HG03045 (cell line): ENCODE measurements around the gene ACACA.
"Not testable (repeated sequence)": the region's sequence is repeated elsewhere in the genome, so short reads cannot be mapped to it uniquely, and the experiment has no call there.

Experiments
- ATAC-seq: cut with Tn5 transposase; IDR thresholded peaks from one replicate; pipeline ENCODE4 v1.9.1; 2021; ENCODE audit warnings: mild to moderate bottlenecking, moderate library complexity; ENCODE audit not compliant: unreplicated experiment

The ACACA gene

DNA sequence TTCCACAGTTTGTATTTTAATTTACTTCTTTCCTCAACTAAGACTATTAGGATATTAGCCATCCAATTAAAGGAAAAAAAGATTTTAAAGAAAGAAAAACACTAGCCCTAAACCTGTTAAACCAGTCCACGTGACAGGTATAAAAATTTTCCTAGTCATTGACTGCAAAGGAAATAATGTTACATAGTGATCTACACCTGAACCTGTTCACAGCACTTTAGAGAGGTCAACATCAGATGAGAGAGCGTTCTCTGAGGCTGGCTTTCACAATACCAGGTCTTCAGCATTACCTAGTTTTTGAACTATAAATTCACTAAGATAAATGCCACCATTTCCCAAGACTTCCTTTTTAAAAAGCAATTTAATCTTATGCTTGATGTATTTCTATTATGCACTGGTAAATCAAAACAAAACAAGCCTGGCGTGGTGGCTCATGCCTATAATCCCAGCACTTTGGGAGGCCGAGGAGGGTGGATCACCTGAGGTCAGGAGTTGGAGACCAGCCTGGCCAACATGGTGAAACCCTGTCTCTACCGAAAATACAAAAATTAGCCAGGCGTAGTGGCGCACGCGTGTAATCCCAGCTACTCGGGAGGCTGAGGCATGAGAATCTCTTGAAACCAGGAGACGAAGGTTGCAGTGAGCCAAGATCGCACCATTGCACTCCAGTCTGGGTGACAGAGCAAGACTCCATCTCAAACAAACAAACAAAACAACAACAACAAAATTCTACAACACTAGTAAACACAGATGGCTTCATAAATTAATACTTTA is 49.7 kb downstream of the ACACA start:
- not testable (repeated sequence) for ATAC-seq

- ATAC-seq, result not testable (repeated sequence)
These were observed 59.7 kb downstream of the ACACA start for GRCh38 chr17:37346863-37347402.

DNA sequence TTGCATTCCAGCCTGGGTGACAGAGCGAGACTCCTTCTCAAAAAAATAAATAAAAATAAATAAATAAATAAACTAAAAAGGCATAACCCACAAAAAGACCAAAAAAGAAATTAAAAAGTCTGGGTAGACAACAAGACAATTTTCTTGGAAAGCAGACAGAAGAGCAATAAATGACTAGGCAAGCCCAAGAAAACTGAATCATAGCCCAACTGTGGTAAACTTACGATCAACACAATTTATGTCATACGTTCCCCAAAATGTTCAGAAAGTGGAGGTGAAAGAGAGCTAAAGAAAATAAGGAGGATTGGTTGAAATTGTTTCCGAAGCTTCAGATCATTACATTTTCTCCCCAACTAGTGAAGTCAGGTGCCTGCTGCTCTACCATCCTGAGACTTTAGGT is 62.1 kb downstream of the ACACA start:
- no peak for ATAC-seq

DNA sequence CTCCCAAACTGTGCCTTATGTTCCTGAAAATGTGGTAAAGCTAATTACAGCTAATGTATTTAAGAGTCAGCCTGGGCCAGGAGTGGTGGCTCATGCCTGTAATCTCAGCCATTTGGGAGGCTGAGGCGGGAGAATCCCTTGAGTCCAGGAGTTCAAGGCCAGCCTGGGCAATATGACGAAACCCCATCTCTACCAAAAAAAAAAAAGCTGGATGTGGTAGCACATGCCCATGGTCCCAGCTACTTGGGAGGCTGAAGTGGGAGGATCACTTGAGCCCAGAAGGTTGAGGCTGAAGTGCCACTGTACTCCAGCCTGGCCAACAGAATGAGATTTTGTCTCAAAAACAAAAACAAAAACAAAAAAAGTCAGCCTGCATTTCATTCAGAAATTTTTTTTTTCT is 64.0 kb downstream of the ACACA start:
- no peak for ATAC-seq

DNA sequence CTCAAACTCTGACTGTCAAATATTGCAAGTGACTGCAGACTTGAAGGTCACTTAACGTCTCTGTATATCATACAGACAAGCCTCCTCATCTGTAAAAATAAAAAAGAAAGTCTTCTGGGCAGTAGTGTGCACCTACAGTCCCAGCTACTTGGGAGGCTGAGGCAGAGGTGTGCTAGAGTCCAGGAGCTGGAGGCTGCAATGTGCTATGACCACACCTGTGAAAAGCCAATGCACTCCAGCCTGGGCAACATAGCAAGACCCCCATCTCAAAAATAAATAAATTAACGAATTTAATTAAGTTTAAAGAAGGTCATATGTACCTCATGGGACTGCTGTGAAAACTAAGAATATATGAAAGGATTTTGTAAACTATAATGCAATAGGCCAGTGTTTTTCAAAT is 65.8 kb downstream of the ACACA start:
- ATAC-seq, result no peak

GRCh38 chr17:37339321-37339720 is 67.3 kb downstream of the ACACA start:
- no peak for ATAC-seq

DNA sequence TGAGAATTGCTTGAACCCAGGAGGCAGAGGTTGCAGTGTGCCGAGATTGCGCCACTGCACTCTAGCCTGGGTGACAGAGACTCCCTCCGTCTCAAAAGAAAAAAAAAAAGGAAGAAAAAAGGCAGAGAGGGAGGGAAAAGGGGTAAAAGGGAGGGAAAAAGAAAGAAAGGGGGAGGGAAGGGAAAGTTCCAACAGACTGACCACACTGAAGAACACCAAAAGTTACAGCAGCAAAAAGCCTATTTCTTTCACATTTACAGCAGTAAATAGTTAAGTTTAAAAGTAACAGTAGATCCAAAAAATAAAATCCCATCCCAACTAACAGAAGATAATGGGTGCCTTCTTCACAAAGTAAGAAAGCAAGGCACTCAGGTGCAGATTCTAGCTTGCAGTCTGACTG is 67.8 kb downstream of the ACACA start:
- ATAC-seq, result no peak

DNA sequence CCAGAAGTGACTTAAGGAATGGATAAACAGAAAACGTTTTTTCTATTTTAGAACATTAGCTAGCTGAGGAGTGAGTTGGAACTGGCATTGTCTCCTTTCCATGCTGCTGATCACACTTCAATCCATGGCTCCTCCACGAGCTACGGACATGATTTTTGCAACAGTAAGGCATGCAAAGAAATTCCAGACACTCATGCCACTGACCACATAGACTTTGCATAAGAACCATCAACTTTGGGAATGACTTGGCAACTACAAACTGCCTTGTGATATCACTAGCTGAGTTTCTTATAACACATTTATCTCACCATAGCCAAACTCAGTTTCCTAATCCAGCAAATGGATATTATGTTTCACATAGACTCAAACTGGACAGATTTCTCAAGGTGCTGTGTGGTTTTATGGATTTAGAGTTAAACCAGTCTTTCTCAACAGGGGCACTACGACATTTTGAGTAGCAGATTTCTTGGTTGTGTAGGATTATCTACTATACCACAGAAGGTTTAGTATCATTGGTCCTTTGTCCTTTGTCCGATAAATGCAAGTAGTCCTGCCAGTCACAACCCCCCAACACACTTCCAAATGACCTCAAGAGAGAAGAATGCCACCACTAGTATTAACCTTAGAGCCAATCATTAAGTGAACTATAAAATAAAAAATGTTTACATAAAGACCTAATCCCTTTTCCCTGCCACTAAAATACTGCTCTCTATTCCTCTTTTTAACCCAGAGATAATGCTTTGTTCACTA is 79.1 kb downstream of the ACACA start:
- no peak for ATAC-seq

- ATAC-seq, result no peak
These were observed 83.6 kb downstream of the ACACA start for GRCh38 chr17:37322826-37323561.

DNA sequence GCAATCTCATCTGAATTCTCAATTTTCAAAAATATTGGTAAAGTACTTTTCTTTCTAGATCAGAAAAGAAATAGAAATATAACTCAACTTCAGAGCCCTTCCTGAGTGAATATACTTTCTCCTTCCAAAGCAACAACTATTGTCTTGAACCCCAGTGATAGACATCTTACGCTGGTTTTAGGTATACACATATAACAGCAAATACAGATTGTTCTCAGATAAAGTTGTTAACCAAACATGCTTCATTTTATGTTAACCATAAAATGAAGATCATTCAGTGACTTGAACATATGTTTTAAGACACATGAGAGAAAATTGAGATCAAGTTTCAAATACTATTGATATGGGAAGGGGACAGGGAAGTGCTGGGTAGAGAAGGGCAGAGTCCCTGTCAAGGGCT is 84.5 kb downstream of the ACACA start:
- no peak for ATAC-seq

- ATAC-seq, result no peak
These were observed 87.6 kb downstream of the ACACA start for GRCh38 chr17:37318931-37319594.

DNA sequence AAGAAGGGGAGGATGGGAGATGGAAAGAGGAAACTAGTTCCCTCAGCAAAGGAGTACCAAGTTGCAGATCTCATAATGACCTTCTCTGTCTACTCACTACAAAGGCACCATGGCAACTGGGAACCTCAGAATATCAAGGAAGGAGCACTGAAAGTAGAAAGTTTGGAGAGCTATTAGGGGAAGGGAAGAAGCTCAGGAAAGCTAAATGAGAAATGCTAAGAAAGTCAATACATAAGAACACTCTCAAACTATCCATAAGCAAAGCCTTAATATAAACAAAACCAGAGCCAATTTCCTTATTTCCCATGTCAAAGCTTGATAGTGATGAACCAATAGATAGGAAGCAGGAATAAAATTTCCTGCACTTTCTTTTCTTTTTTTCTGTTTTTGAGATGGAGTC is 88.8 kb downstream of the ACACA start:
- no peak for ATAC-seq

DNA sequence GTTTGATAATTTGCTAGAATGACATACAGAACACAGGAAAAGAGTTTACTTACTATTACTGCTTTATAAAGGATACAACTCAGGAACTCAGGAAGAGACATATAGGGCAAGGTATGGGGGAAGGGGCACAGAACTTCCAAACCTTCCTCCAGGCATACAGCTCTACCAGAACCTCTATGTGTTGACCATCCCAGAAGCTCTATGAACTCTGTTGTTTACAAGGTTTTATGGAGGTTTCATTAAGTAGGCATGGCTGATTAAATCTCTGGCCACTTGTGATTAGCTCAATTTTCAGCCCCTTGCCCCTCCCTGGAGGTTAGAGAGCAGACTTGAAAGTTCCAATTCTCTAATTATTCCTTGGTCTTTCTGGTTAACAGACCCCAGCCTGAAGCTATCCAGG is 91.0 kb downstream of the ACACA start:
- no peak for ATAC-seq

DNA sequence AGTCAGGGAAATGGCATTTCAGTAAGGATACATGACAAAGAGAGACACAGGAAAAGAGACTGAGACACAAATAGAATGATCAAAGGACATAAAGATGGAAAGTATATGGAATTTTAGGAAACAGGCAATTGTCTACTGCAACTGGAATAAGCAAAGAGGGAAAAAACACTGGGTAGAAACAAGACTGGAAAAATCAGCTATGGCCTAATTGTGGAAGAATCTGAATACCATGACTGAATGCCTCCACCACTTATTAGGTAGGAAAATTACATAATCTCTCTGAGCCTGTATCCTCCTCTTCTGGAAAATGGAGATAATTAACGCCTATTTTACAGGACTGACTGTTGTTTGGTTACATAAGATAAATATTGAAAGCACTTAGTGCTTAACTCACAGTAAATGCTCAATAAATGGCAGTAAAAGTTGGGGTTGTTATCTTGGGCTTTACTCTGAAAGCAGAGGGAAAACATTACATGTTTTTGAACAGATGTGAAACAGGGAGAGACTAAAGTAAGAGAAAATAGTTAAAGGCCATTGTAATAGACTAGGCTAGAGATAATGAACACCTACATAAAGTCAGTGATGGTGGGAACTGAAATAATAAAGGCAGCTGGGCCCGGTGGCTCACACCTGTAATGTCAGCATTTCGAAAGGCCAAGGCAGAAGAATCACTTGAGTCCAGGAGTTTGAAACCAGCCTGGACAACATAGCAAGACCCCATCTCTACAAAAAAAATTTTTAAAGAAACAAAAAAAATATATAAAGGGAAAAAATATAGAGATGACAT is 94.3 kb downstream of the ACACA start:
- ATAC-seq, result no peak

DNA sequence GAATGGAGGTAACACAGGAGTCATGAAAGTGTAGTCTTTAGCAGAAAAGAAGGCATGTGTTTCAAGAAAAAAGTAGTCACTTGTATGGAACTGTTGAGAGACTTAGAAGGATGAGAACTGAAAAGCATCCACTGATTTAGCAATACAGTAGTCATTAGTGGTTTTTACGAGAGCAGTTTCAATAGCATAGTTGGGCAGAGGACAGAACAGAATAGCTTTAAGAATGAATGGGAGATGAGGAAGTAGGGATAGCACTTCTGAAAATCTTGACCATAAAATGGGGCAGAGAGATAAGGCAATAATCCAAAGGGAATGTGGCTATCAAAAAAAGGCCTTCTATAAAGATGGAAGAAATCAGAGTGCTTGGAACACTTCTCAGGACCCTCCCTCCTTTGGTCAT is 95.7 kb downstream of the ACACA start:
- ATAC-seq, result no peak

DNA sequence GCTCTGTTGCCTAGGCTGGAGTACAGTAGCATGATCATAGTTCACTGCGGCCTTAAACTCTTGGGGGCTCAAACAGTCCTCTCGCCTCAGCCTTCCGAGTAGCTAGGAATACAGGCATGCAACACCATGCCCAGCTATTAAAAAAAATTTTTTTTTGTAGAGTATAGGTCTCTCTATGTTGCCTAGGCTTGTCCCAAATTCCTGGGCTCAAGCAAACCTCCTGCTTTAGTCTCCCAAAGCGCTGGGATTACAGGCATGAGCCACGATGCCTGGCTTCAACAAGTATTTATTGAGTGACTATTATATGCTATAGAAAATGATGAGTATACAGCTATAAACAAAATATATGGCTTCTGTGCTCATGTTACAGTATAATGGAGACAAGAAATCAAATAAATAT is 97.6 kb downstream of the ACACA start:
- no peak for ATAC-seq

- no peak for ATAC-seq
These were observed 101.2 kb downstream of the ACACA start for GRCh38 chr17:37305406-37305905.

GRCh38 chr17:37301288-37301687 is 105.3 kb downstream of the ACACA start:
- ATAC-seq, result no peak

DNA sequence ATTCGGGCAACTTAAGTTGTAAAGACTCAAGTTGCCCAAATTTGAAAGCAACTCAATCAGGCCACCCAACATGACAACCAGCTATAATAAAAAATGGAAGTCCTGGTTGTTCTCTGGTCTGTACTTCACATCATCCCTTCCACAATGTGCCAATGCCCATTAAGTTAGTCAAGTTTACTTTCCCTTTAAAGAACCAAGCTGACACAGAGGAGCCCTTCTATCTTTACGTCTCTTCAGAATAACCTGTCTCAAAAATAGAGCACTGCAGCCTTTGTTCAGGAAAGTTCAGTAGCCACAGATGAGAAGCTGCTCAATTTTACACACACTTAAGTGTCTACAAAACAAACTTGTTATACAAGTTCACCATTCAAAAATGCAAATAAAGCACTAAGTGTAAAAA is 106.0 kb downstream of the ACACA start:
- ATAC-seq, result no peak
